B cell (primary cell): ENCODE data around the gene TTC8. TPM values are rescaled to one million over a fixed set of nuclear protein-coding genes. Genes with fewer than 3 reads are reported as not detected.

ENCODE experiments used
- ATAC-seq: fragments of 200-7000 bp; cut with Tn5 transposase; one replicate; pipeline ENCODE4 v1.10.0; 2021; ENCODE audit warnings: low read depth, mild to moderate bottlenecking, moderate number of reproducible peaks, moderate library complexity
- CTCF ChIA-PET: fragments of 350-600 bp; sonication (Branson Sonifier 250); formaldehyde crosslinking; loops from one replicate; lab custom pipeline; 2021; ENCODE audit warnings: antibody characterized with exemption, inconsistent platforms; lab: Charles Lee
- POLR2A ChIA-PET: fragments of 350-600 bp; sonication (Branson Sonifier 250); formaldehyde crosslinking; loops from one replicate; lab custom pipeline; 2021; ENCODE audit warnings: antibody characterized with exemption; lab: Charles Lee
- DNase-seq: peaks from one replicate; pipeline ENCODE4 v3.0.0; 2013
- H2AFZ ChIP-seq: 2 replicates; pipeline ENCODE4 v1.6.1; 2012; ENCODE audit warnings: mild to moderate bottlenecking, low read depth, low read length; ENCODE audit not compliant: insufficient read depth, poor library complexity, severe bottlenecking
- H3K27ac ChIP-seq, 2 donors: 1 replicate in 1 of 2; 2 replicates in 1 of 2; pipeline ENCODE4 v1.5.1; 2012 to 2013; ENCODE audit warnings: low read length in 2 of 2, mild to moderate bottlenecking in 2 of 2, moderate library complexity in 1 of 2
- H3K27me3 ChIP-seq, 4 experiments: fragments of 200-600 bp in 1 of 4; sonication (generic) in 1 of 4; replicated peaks in 1 of 4; 1 replicate in 2 of 4; 2 replicates in 2 of 4; pipeline versions ENCODE4 v1.6.1 to v1.7.0; 2013 to 2016; ENCODE audit warnings: low read length in 3 of 4, mild to moderate bottlenecking in 2 of 4, mixed read lengths in 1 of 4, moderate library complexity in 1 of 4; ENCODE audit not compliant: insufficient read depth in 4 of 4, control insufficient read depth in 3 of 4; ENCODE audit errors: control extremely low read depth in 1 of 4
- H3K36me3 ChIP-seq, 2 experiments: replicated peaks in 1 of 2; 1 replicate in 1 of 2; 2 replicates in 1 of 2; pipeline versions ENCODE4 v1.6.1 to v1.7.1; 2013; ENCODE audit warnings: low read length in 1 of 2; ENCODE audit not compliant: insufficient read depth in 2 of 2, control insufficient read depth in 1 of 2; ENCODE audit errors: control extremely low read depth in 1 of 2, extremely low read depth in 1 of 2
- H3K4me1 ChIP-seq, 2 donors: fragments of 200-600 bp in 1 of 2; sonication (generic) in 1 of 2; 1 replicate in 1 of 2; 2 replicates in 1 of 2; pipeline versions ENCODE4 v1.5.1 to v1.6.1; 2013 to 2017; ENCODE audit warnings: low read length in 2 of 2; ENCODE audit not compliant: control insufficient read depth in 2 of 2, insufficient read depth in 2 of 2
- H3K4me2 ChIP-seq: replicated peaks from 2 replicates; pipeline ENCODE3; 2012; ENCODE audit warnings: mild to moderate bottlenecking, low read depth, low read length; ENCODE audit not compliant: poor library complexity, severe bottlenecking
- H3K4me3 ChIP-seq, 5 experiments: fragments of 200-600 bp in 1 of 5; sonication (generic) in 1 of 5; 1 replicate in 3 of 5; 2 replicates in 2 of 5; pipeline versions ENCODE4 v1.5.1 to v1.7.0; 2011 to 2016; ENCODE audit warnings: low read length in 4 of 5, mild to moderate bottlenecking in 4 of 5, low read depth in 2 of 5, control low read depth in 1 of 5, moderate library complexity in 1 of 5; ENCODE audit not compliant: insufficient read depth in 1 of 5; ENCODE audit errors: control extremely low read depth in 1 of 5, extremely low read depth in 1 of 5
- H3K79me2 ChIP-seq: fragments of 200-600 bp; sonication (generic); one replicate; pipeline ENCODE4 v1.6.0; 2016; ENCODE audit warnings: low read length; ENCODE audit not compliant: control insufficient read depth, insufficient read depth
- H3K9ac ChIP-seq: fragments of 200-600 bp; sonication (generic); 2 replicates; pipeline ENCODE4 v1.6.1; 2017; ENCODE audit warnings: mild to moderate bottlenecking, low read length, moderate library complexity
- H3K9me3 ChIP-seq, 3 donors: one replicate each; pipeline versions ENCODE4 v1.6.1 to v1.7.1; 2013; ENCODE audit warnings: low read length in 2 of 3; ENCODE audit not compliant: control insufficient read depth in 2 of 3, insufficient read depth in 1 of 3; ENCODE audit errors: control extremely low read depth in 1 of 3
- H4K20me1 ChIP-seq: 2 replicates; pipeline ENCODE4 v1.6.0; 2012; ENCODE audit warnings: mild to moderate bottlenecking, low read length; ENCODE audit not compliant: insufficient read depth, control insufficient read depth, poor library complexity, severe bottlenecking
- H3K27ac Mint-ChIP-seq: one replicate; pipeline ENCODE4 v1.8.0; 2021; ENCODE audit warnings: mixed read lengths
- H3K27me3 Mint-ChIP-seq: one replicate; pipeline ENCODE4 v1.8.0; 2021; ENCODE audit warnings: mixed read lengths
- H3K4me1 Mint-ChIP-seq: one replicate; pipeline ENCODE4 v1.8.0; 2021; ENCODE audit warnings: mixed read lengths
- H3K4me3 Mint-ChIP-seq: one replicate; pipeline ENCODE4 v1.8.0; 2021; ENCODE audit warnings: mixed read lengths
- H3K9me3 Mint-ChIP-seq: one replicate; pipeline ENCODE4 v1.8.0; 2022; ENCODE audit warnings: mixed read lengths; ENCODE audit not compliant: insufficient read depth
- CTCF ChIP-seq: fragments of 200-600 bp; IDR thresholded peaks from one replicate; pipeline ENCODE4 v1.8.0; 2022; ENCODE audit warnings: antibody characterized with exemption, mild to moderate bottlenecking
- EZH2 ChIP-seq: IDR thresholded peaks from 2 replicates; pipeline ENCODE4 v1.6.1; 2012; ENCODE audit warnings: borderline replicate concordance, low read depth, mild to moderate bottlenecking, moderate library complexity, low read length; ENCODE audit not compliant: insufficient read depth, poor library complexity, severe bottlenecking
- WGBS: methylation state at CpG from one replicate; pipeline ENCODE4 v1.1.5; 2013; ENCODE audit warnings: missing lambda C conversion rate; ENCODE audit not compliant: insufficient coverage; 5-methylcytosine and 5-hydroxymethylcytosine counted together
- intact Hi-C: fragments of 100-400 bp; cut with micrococcal nuclease; formaldehyde crosslinking; loops from one replicate; pipeline ENCODE4 v1.10.0; 2022
- polyA plus RNA-seq: library from polyadenylated mRNA; depleted of rRNA; stranded (reverse); fragments of >200 nt; gene quantifications from 2 replicates; pipeline ENCODE4 v1.2.3, GENCODE V29; 2012
- total RNA-seq, 2 donors: library from RNA; stranded (reverse); fragments of 120-200 nt in 1 of 2; gene quantifications; 1 replicate in 1 of 2; 2 replicates in 1 of 2; pipeline versions ENCODE4 v1.2.3 to v1.2.4, GENCODE V29; 2013 to 2022

The TTC8 gene
- total and polyA plus RNA-seq, 2 donors (not counting 1 experiment from before 2014, with no cell fraction given) = 2.7 to 7.2 TPM

- Histone ChIP-seq H3K4me1 (no peaks in the 10 kb centered on the region), H3K27me3 (no peaks in the 10 kb centered on the region), H3K9me3 (peaks cover 0 to 6% (median 3%) of the 10 kb centered on the region in 3 donors), H4K20me1 (no peaks in the 10 kb centered on the region), H3K36me3 (no peaks in the 10 kb centered on the region), H3K4me2 (no peak overlapping the region), H3K9ac (no peak overlapping the region), H2AFZ (no peak overlapping the region), H3K79me2 (no peaks in the 10 kb centered on the region), H3K4me3 (no peak overlapping the region), H3K27ac (no peak overlapping the region)
- ATAC-seq (no peak), DNase-seq (no peak)
- ChIA-PET CTCF (no interaction called here), POLR2A (no interaction called here)
- H3K27me3 Mint-ChIP-seq = no peaks in the 10 kb centered on the region
- intact Hi-C loops = no loop called here
- H3K9me3 Mint-ChIP-seq = no peaks in the 10 kb centered on the region
- H3K27ac Mint-ChIP-seq = no peak overlapping the region
- WGBS = no CpG with 5 or more reads among the region's 2 CpGs
- H3K4me3 Mint-ChIP-seq = no peak overlapping the region
- no peaks in the 10 kb centered on the region for H3K4me1 Mint-ChIP-seq
- no peak for TF ChIP-seq EZH2
- no peak for TF ChIP-seq CTCF
Observed at GRCh38 chr14:88877192-88877591, 52.7 kb downstream of the TTC8 start.

- no peaks in the 10 kb centered on the region for H3K27me3 ChIP-seq
- ChIA-PET CTCF (no interaction called here), POLR2A (no interaction called here)
- Mint-ChIP-seq H3K27me3 (peaks cover 3% of the 10 kb centered on the region), H3K9me3 (peaks cover 6% of the 10 kb centered on the region), H3K4me3 (no peak overlapping the region), H3K4me1 (no peaks in the 10 kb centered on the region), H3K27ac (no peak overlapping the region)
- no peaks in the 10 kb centered on the region for H3K36me3 ChIP-seq
- H3K4me2 ChIP-seq = no peak overlapping the region
- H3K4me1 ChIP-seq = no peaks in the 10 kb centered on the region
- H3K79me2 ChIP-seq = no peaks in the 10 kb centered on the region
- ATAC-seq (no peak), DNase-seq (no peak)
- no peak overlapping the region for H3K27ac ChIP-seq
- H4K20me1 ChIP-seq = no peaks in the 10 kb centered on the region
- H2AFZ ChIP-seq = no peak overlapping the region
- intact Hi-C loops = no loop called here
- no peak overlapping the region for H3K4me3 ChIP-seq
- 100% methylated on average over 4 of the region's 4 CpGs for WGBS
- TF ChIP-seq EZH2 (no peak), CTCF (no peak)
- H3K9me3 ChIP-seq = peaks cover 0 to 17% (median 7%) of the 10 kb centered on the region in 3 donors
- H3K9ac ChIP-seq = no peak overlapping the region
Observed at GRCh38 chr14:88879022-88879421, 54.6 kb downstream of the TTC8 start.
